Stimulated activated CD8-positive, alpha-beta memory T cell treated with anti-CD3 and anti-CD28 coated beads, Interleukin-4, amount 100 ng/mL, for 24 hours (primary cell): ENCODE data around the gene GALNT18.

Experiments used
- DNase-seq: peaks from one replicate; pipeline ENCODE4 v3.0.0-alpha.2; 2020; ENCODE audit warnings: low read depth

Gene GALNT18

GRCh38 chr11:11587122-11587521 lies 34.7 kb downstream of the GALNT18 start:
- DNase-seq = no peak

GRCh38 chr11:11586465-11586864 lies 35.3 kb downstream of the GALNT18 start:
- DNase-seq = no peak

- no peak for DNase-seq
These were observed 36.9 kb downstream of the GALNT18 start for GRCh38 chr11:11584937-11585336.

- no peak for DNase-seq
These were observed 37.3 kb downstream of the GALNT18 start for GRCh38 chr11:11584530-11584810.

GRCh38 chr11:11583801-11584529 lies 37.8 kb downstream of the GALNT18 start:
- DNase-seq = no peak

GRCh38 chr11:11582011-11582701 lies 39.6 kb downstream of the GALNT18 start:
- no peak for DNase-seq

GRCh38 chr11:11581481-11581880 lies 40.3 kb downstream of the GALNT18 start:
- no peak for DNase-seq

- DNase-seq = no peak
These were observed 40.9 kb downstream of the GALNT18 start for GRCh38 chr11:11580841-11581411.

GRCh38 chr11:11580012-11580411 lies 41.8 kb downstream of the GALNT18 start:
- DNase-seq = no peak

- no peak for DNase-seq
These were observed 42.5 kb downstream of the GALNT18 start for GRCh38 chr11:11579012-11579988.

- no peak for DNase-seq
These were observed 43.6 kb downstream of the GALNT18 start for GRCh38 chr11:11577932-11578911.

GRCh38 chr11:11577251-11577855 lies 44.5 kb downstream of the GALNT18 start:
- no peak for DNase-seq

- DNase-seq = no peak
These were observed 47.2 kb downstream of the GALNT18 start for GRCh38 chr11:11574373-11575287.

- DNase-seq = no peak
These were observed 49.4 kb downstream of the GALNT18 start for GRCh38 chr11:11572386-11572785.

GRCh38 chr11:11571893-11572292 lies 49.9 kb downstream of the GALNT18 start:
- DNase-seq = no peak

GRCh38 chr11:11570823-11571222 lies 51.0 kb downstream of the GALNT18 start:
- DNase-seq = no peak

- no peak for DNase-seq
These were observed 51.8 kb downstream of the GALNT18 start for GRCh38 chr11:11569936-11570491.

- no peak for DNase-seq
These were observed 53.1 kb downstream of the GALNT18 start for GRCh38 chr11:11568651-11569229.
